Measurements from ENCODE around the gene NEK3. TPM values are rescaled to one million over a fixed set of nuclear protein-coding genes. Genes with fewer than 3 reads are reported as not detected.
"Not testable (repeated sequence)": the region's sequence is repeated elsewhere in the genome, so short reads cannot be mapped to it uniquely, and the experiment has no call there.

NEK3 gene
- total RNA-seq, 1 donor from 2014 or later, result 38.4 TPM

DNA sequence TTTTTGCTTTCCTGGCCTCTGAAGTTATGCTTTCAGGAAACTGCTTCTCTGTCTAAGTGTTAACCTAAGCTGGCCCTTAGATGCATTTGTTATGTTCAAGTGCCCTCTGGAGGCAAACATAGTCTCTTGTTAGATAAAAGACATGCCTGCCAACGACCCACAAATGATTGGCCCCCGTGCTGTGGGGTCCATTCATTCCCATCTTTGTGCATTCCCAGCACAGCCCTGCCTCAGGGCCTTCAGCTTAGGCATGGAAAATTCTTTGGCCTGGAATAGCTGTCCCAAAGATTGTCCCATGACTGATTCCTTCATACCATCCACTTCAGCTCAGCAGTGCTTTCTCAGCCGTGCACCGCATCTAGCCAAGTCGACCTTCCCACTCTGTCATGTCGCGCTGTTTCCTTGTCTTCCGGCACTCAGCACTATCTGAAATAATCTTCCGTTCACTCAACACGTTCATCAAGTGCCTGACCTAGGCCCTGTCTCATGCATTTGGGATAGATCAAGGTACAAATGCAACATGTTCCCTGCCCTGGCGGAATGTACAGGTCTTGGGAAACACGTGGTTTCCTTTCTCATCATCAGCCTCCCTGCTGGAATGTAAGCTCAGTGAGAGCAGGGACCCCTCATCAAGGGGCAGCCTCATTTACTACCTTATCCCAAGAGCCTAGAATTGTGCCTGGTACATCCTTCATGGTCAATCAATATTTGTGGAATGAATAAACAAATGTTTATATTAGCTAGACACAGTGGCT, 42.2 kb upstream of the NEK3 start:
- TF ChIP-seq, protein P1, sequence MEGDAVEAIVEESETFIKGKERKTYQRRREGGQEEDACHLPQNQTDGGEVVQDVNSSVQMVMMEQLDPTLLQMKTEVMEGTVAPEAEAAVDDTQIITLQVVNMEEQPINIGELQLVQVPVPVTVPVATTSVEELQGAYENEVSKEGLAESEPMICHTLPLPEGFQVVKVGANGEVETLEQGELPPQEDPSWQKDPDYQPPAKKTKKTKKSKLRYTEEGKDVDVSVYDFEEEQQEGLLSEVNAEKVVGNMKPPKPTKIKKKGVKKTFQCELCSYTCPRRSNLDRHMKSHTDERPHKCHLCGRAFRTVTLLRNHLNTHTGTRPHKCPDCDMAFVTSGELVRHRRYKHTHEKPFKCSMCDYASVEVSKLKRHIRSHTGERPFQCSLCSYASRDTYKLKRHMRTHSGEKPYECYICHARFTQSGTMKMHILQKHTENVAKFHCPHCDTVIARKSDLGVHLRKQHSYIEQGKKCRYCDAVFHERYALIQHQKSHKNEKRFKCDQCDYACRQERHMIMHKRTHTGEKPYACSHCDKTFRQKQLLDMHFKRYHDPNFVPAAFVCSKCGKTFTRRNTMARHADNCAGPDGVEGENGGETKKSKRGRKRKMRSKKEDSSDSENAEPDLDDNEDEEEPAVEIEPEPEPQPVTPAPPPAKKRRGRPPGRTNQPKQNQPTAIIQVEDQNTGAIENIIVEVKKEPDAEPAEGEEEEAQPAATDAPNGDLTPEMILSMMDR (IDR thresholded peaks at IDR 0.05), result peak; percentile 50
- DNase-seq (ENCODE audit: low spot score), result peak; percentile 67
- H3K79me2 ChIP-seq (ENCODE audit: low read depth); H3K9ac ChIP-seq; H3K27ac ChIP-seq; H3K27me3 Mint-ChIP-seq (ENCODE audit: insufficient read depth, low read depth); H3K27me3 ChIP-seq; H3K4me2 ChIP-seq; H3K4me1 ChIP-seq; H3K9me3 ChIP-seq (ENCODE audit: low read depth); H4K20me1 ChIP-seq (ENCODE audit: low read depth); H3K36me3 Mint-ChIP-seq; H3F3A ChIP-seq (ENCODE audit: low read depth); H3K36me3 ChIP-seq; H3K4me3 ChIP-seq; H3K27ac Mint-ChIP-seq; H3K9me3 Mint-ChIP-seq; H3K4me3 Mint-ChIP-seq; H2AFZ ChIP-seq (replicated peaks): not testable (repeated sequence)
- H3K4me1 Mint-ChIP-seq, result peaks cover 18% of the 10 kb centered on the region

DNA sequence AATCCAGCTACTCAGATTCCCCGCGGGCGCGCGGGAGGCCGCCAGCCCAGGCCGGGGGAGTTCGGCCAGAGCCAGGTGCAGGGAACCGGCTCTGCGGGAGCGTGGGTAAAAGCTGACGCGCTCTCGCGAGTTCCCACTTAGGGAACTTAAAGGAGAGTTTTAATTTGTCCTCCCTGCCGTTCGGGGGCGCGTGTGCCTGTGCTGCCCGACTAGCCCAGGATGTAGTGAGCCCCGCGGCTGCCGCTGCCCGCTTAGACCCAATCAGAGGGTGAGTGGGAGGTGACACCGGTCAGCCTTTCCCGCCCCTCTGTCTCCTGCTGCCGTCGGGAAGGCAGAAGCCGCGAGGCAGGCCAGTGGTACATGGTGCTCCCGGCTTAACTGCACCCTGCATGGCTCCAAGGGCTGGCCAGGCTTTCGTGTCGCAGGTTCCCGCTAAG, 36.0 kb upstream of the NEK3 start:
- H3K36me3 Mint-ChIP-seq, result no peaks in the 10 kb centered on the region
- H3F3A ChIP-seq (ENCODE audit: low read depth), result no peaks in the 10 kb centered on the region
- no peaks in the 10 kb centered on the region for H3K4me1 ChIP-seq
- H3K27me3 Mint-ChIP-seq (ENCODE audit: insufficient read depth, low read depth), result no peaks in the 10 kb centered on the region
- H3K27ac Mint-ChIP-seq, result no peak overlapping the region
- H3K9me3 Mint-ChIP-seq, result no peaks in the 10 kb centered on the region
- H3K27ac ChIP-seq, result no peak overlapping the region
- TF ChIP-seq, protein P1 (IDR thresholded peaks at IDR 0.05), result no peak
- TF ChIP-seq EZH2 (IDR thresholded peaks at IDR 0.05) (no peak), EZH2phosphoT487 (IDR thresholded peaks at IDR 0.05) (no peak)
- peaks cover 4% of the 10 kb centered on the region for H3K27me3 ChIP-seq
- H3K4me3 ChIP-seq, result peak overlapping the region; percentile 91
- H2AFZ ChIP-seq (replicated peaks), result peak overlapping the region; percentile 99
- H3K36me3 ChIP-seq, result no peaks in the 10 kb centered on the region
- H4K20me1 ChIP-seq (ENCODE audit: low read depth), result no peaks in the 10 kb centered on the region
- H3K79me2 ChIP-seq (ENCODE audit: low read depth), result peaks cover 38% of the 10 kb centered on the region
- H3K9ac ChIP-seq, result no peak overlapping the region
- H3K4me1 Mint-ChIP-seq, result peaks cover 17% of the 10 kb centered on the region
- H3K9me3 ChIP-seq (ENCODE audit: low read depth), result no peaks in the 10 kb centered on the region
- peak overlapping the region; percentile 64 for H3K4me3 Mint-ChIP-seq
- no peak overlapping the region for H3K4me2 ChIP-seq
- DNase-seq (ENCODE audit: low spot score), result peak; percentile 20

DNA sequence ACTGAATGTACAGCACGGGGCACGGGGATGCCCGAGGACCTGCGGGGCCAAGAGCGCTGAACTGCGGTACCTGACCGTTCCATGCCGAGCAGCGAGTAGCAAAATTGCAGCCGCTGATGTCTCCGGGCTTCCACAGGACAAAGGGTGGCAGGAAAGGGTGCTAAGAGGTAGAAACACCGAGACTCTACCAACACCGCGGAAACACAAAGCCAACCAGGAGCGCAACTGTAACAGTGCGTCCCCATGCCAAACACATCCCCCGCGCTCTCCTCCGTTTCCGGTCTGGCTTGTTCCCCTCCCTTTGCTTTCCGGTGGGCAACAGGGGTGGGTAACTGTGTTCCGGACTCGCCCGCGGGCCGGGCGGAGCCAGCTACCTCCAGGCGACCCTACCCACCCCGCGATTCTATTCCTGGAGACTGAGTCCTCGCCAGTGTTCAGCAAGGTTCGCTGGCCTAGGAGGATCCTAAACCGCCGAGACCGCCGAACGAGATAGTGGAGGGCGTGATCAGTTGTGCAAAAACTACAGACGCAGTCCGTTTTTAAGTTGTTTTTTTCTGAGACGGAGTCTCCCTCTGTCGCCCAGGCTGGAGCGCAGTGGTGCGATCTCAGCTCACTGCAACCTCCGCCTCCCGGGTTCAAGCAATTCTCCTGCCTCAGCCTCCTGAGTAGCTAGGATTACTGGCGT, 34.9 kb upstream of the NEK3 start:
- H3K4me1 Mint-ChIP-seq, result peaks cover 23% of the 10 kb centered on the region
- no peaks in the 10 kb centered on the region for H3F3A ChIP-seq (ENCODE audit: low read depth)
- H3K9me3 Mint-ChIP-seq, result no peaks in the 10 kb centered on the region
- H3K4me2 ChIP-seq, result peak overlapping the region; percentile 96
- H3K4me1 ChIP-seq, result no peaks in the 10 kb centered on the region
- H3K27ac ChIP-seq, result no peak overlapping the region
- peak overlapping the region; percentile 99 for H3K27ac Mint-ChIP-seq
- H3K4me3 ChIP-seq, result peak overlapping the region; percentile 91
- peak overlapping the region; percentile 83 for H3K9ac ChIP-seq
- peaks cover 3% of the 10 kb centered on the region for H3K27me3 Mint-ChIP-seq (ENCODE audit: insufficient read depth, low read depth)
- peaks cover 49% of the 10 kb centered on the region for H3K79me2 ChIP-seq (ENCODE audit: low read depth)
- no peaks in the 10 kb centered on the region for H3K9me3 ChIP-seq (ENCODE audit: low read depth)
- peak overlapping the region; percentile 99 for H3K4me3 Mint-ChIP-seq
- H4K20me1 ChIP-seq (ENCODE audit: low read depth), result no peaks in the 10 kb centered on the region
- no peaks in the 10 kb centered on the region for H3K36me3 ChIP-seq
- H3K36me3 Mint-ChIP-seq, result no peaks in the 10 kb centered on the region
- DNase-seq (ENCODE audit: low spot score), result peak; percentile 86
- TF ChIP-seq, protein P1 (IDR thresholded peaks at IDR 0.05), result no peak
- TF ChIP-seq EZH2 (IDR thresholded peaks at IDR 0.05), result peak; percentile 30
- H2AFZ ChIP-seq (replicated peaks), result peak overlapping the region; percentile 99
- peaks cover 4% of the 10 kb centered on the region for H3K27me3 ChIP-seq

DNA sequence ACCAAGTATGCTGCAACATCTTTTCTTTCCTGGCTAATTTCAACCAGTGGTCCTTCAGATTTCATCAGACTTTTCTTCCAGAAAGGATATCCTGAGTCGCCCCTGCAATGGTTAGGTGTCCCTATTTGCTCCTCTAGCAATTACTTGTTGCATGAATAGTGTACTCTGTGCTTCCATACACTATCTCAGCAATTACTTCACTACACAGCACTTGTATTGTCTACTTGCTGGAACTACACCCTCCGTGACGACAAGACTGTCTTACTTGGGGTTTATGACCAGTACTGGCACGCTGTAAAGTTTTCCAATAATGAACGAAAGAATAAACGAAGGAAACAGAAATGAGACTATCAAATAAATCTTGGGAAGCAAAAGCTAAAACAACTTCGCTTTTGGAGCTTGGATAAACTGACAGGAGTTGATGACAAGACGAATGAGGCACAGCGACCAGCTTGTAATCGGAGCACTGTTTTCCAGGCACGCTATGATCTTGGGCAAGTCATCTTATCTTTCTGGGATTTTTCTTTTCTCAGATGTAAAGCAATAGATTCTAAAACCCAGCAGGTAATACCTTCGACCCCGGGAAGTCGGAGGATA, 34.3 kb upstream of the NEK3 start:
- not testable (repeated sequence) for H3K36me3 ChIP-seq; H4K20me1 ChIP-seq (ENCODE audit: low read depth); H3K4me1 ChIP-seq; H3K9me3 Mint-ChIP-seq; H3K9me3 ChIP-seq (ENCODE audit: low read depth); DNase-seq (ENCODE audit: low spot score); H3K36me3 Mint-ChIP-seq; H3K27me3 Mint-ChIP-seq (ENCODE audit: insufficient read depth, low read depth); H3K27me3 ChIP-seq; H3F3A ChIP-seq (ENCODE audit: low read depth); H3K27ac ChIP-seq
- Mint-ChIP-seq H3K4me3 (peak overlapping the region; percentile 99), H3K27ac (peak overlapping the region; percentile 99), H3K4me1 (peaks cover 24% of the 10 kb centered on the region)
- peak overlapping the region; percentile 91 for H3K4me3 ChIP-seq
- peak overlapping the region; percentile 96 for H3K4me2 ChIP-seq
- peak overlapping the region; percentile 83 for H3K9ac ChIP-seq
- H3K79me2 ChIP-seq (ENCODE audit: low read depth), result peaks cover 55% of the 10 kb centered on the region
- peak overlapping the region; percentile 89 for H2AFZ ChIP-seq (replicated peaks)

DNA sequence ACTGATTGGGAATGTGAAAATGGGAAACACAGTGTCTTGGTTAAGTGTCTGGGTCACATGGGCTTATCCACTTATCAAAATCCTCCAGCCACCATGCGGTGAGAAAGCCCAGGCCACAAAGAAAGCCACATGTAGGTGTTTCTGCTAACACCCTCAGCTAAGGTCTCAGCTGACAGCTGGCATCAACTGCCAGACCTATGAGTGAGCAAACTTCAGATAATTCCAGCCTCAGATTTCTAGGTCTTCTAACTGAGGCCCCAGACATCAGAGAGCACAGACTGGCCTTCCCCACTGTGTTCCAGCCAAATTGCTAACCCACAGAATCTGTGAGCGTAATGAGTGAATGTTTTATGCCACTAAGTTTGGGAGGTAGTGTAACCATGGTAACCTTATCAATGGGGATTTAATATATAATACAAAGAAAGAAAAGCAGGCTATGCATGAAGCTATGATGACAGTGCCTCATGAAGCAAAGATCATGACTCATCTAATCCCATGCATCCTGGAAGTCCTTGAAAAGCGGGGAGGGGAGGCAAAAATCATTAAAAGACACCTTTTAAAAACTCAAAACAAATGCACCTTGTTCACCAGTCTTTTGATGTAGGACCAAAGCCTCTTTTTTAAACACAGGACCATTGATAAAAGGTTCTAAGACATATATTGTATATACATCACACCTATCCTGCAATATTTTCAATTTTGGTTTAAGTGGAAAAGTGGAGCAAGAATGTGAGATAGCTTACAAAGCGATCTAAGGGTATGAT, 28.2 kb upstream of the NEK3 start:
- Mint-ChIP-seq H3K4me1 (peaks cover 36% of the 10 kb centered on the region), H3K4me3 (peak overlapping the region; percentile 38), H3K36me3 (peaks cover 11% of the 10 kb centered on the region), H3K27ac (peak overlapping the region; percentile 87)
- not testable (repeated sequence) for H3K9me3 ChIP-seq (ENCODE audit: low read depth); H3K4me3 ChIP-seq; H3K9me3 Mint-ChIP-seq; H2AFZ ChIP-seq (replicated peaks); H3K27me3 ChIP-seq; DNase-seq (ENCODE audit: low spot score); H3K36me3 ChIP-seq; H3K27ac ChIP-seq; H3K27me3 Mint-ChIP-seq (ENCODE audit: insufficient read depth, low read depth); H4K20me1 ChIP-seq (ENCODE audit: low read depth); H3K9ac ChIP-seq; H3F3A ChIP-seq (ENCODE audit: low read depth); H3K4me2 ChIP-seq; H3K4me1 ChIP-seq
- peaks cover 40% of the 10 kb centered on the region for H3K79me2 ChIP-seq (ENCODE audit: low read depth)

Data from neural progenitor cell (in vitro differentiated cells).